NCI-H446 (cell line): Measurements from ENCODE around the gene GNPDA1.
"Not testable (repeated sequence)": the region's sequence is repeated elsewhere in the genome, so short reads cannot be mapped to it uniquely, and the experiment has no call there.

Experiments used
- DNase-seq, 2 experiments: peaks; one replicate each; lab custom pipeline; 2025; lab: John Stamatoyannopoulos, UW

The GNPDA1 gene

GRCh38 chr5:142012792-142013388 is at the start of gene GNPDA1:
GNPDA1 (minus strand) TSS chr5:142013027; CDS start chr5:142012035, 992 bp downstream.
- DNase-seq, result peak in 1 of 2 experiments; percentile 76

- no peak for DNase-seq
Observed at GRCh38 chr5:142059304-142059940, 46.6 kb upstream of the GNPDA1 start.

- DNase-seq, result no peak
Observed at GRCh38 chr5:142057697-142058056, 44.9 kb upstream of the GNPDA1 start.

- no peak for DNase-seq
Observed at GRCh38 chr5:142056816-142057696, 44.2 kb upstream of the GNPDA1 start.

GRCh38 chr5:142055301-142055700 is 42.5 kb upstream of the GNPDA1 start:
- DNase-seq, result no peak

GRCh38 chr5:142053426-142054151 is 40.8 kb upstream of the GNPDA1 start:
- no peak for DNase-seq

GRCh38 chr5:142052026-142052425 is 39.2 kb upstream of the GNPDA1 start:
- not testable (repeated sequence) for DNase-seq

GRCh38 chr5:142048272-142048671 is 35.4 kb upstream of the GNPDA1 start:
- DNase-seq, result no peak

- DNase-seq, result no peak
Observed at GRCh38 chr5:142046191-142046590, 33.4 kb upstream of the GNPDA1 start.

GRCh38 chr5:142040881-142041280 is 28.1 kb upstream of the GNPDA1 start:
- not testable (repeated sequence) for DNase-seq

- no peak for DNase-seq
Observed at GRCh38 chr5:142040285-142040684, 27.5 kb upstream of the GNPDA1 start.

- no peak for DNase-seq
Observed at GRCh38 chr5:142038735-142039134, 25.9 kb upstream of the GNPDA1 start.

- DNase-seq, result not testable (repeated sequence)
Observed at GRCh38 chr5:142037599-142037998, 24.8 kb upstream of the GNPDA1 start.

GRCh38 chr5:142036918-142037317 is 24.1 kb upstream of the GNPDA1 start:
- no peak for DNase-seq

- no peak for DNase-seq
Observed at GRCh38 chr5:142034994-142035393, 22.2 kb upstream of the GNPDA1 start.

GRCh38 chr5:142033632-142034567 is 21.1 kb upstream of the GNPDA1 start:
- DNase-seq, result not testable (repeated sequence)

- no peak for DNase-seq
Observed at GRCh38 chr5:142032747-142033631, 20.2 kb upstream of the GNPDA1 start.

- no peak for DNase-seq
Observed at GRCh38 chr5:142032150-142032549, 19.3 kb upstream of the GNPDA1 start.

GRCh38 chr5:142025637-142026036 is 12.8 kb upstream of the GNPDA1 start:
- DNase-seq, result no peak

GRCh38 chr5:142024771-142025304 is 12.0 kb upstream of the GNPDA1 start:
- peak; percentile 75 to 92 for DNase-seq
